Endodermal cell (in vitro differentiated cells): ENCODE measurements around the gene SOX6. TPM values are rescaled to one million over a fixed set of nuclear protein-coding genes. Genes with fewer than 3 reads are reported as not detected.

ENCODE experiments used
- DNase-seq: peaks from one replicate; pipeline ENCODE4 v3.0.0-alpha.2; 2017
- H3K27ac ChIP-seq: 2 replicates; pipeline ENCODE4 v1.5.1; 2013; ENCODE audit warnings: mild to moderate bottlenecking, low read depth, low read length, moderate library complexity
- H3K27me3 ChIP-seq: 2 replicates; pipeline ENCODE4 v1.6.1; 2013; ENCODE audit warnings: mild to moderate bottlenecking, low read length, moderate library complexity; ENCODE audit not compliant: insufficient read depth, control insufficient read depth, poor library complexity, severe bottlenecking
- H3K36me3 ChIP-seq: 2 replicates; pipeline ENCODE4 v1.7.0; 2013; ENCODE audit warnings: mild to moderate bottlenecking, low read length, moderate library complexity; ENCODE audit not compliant: control insufficient read depth, insufficient read depth
- H3K4me1 ChIP-seq: one replicate; pipeline ENCODE4 v1.7.0; 2013; ENCODE audit warnings: low read length; ENCODE audit not compliant: control insufficient read depth, insufficient read depth
- H3K4me3 ChIP-seq: 2 replicates; pipeline ENCODE4 v1.5.1; 2013; ENCODE audit warnings: mild to moderate bottlenecking, low read length, moderate library complexity
- H3K9ac ChIP-seq: 2 replicates; pipeline ENCODE4 v1.6.1; 2013; ENCODE audit warnings: mild to moderate bottlenecking, low read length, moderate library complexity; ENCODE audit not compliant: poor library complexity, severe bottlenecking; ENCODE audit errors: extremely low read depth
- H3K9me3 ChIP-seq: 2 replicates; pipeline ENCODE4 v1.6.1; 2013; ENCODE audit warnings: mild to moderate bottlenecking, low read length, moderate library complexity; ENCODE audit not compliant: control insufficient read depth
- H3K27ac Mint-ChIP-seq: 2 replicates; pipeline ENCODE4 v1.8.0; 2020; ENCODE audit warnings: mixed read lengths
- H3K27me3 Mint-ChIP-seq: 2 replicates; pipeline ENCODE4 v1.8.0; 2021; ENCODE audit warnings: mild to moderate bottlenecking, mixed read lengths; ENCODE audit not compliant: insufficient read depth
- H3K36me3 Mint-ChIP-seq: 2 replicates; pipeline ENCODE4 v1.8.0; 2020; ENCODE audit warnings: low read depth, mixed read lengths
- H3K4me1 Mint-ChIP-seq: 2 replicates; pipeline ENCODE4 v1.8.0; 2020; ENCODE audit warnings: mixed read lengths
- H3K4me3 Mint-ChIP-seq: 2 replicates; pipeline ENCODE4 v1.8.0; 2020; ENCODE audit warnings: mild to moderate bottlenecking, moderate library complexity, mixed read lengths
- H3K9me3 Mint-ChIP-seq: 2 replicates; pipeline ENCODE4 v1.8.0; 2020; ENCODE audit warnings: mild to moderate bottlenecking, mixed read lengths
- WGBS, 2 experiments: methylation state at CpG; one replicate each; pipeline versions ENCODE4 v1.1.5 to v1.1.7; 2013; ENCODE audit warnings: missing lambda C conversion rate in 2 of 2, mixed read lengths in 1 of 2; ENCODE audit not compliant: insufficient coverage in 1 of 2, insufficient read length in 1 of 2; 5-methylcytosine and 5-hydroxymethylcytosine counted together
- total RNA-seq, 2 donors: library from RNA; stranded (reverse); fragmentation: NEBNext Ultra II Directional in 1 of 2; extraction: Animal tissue kit (Norgen Biotek cat#: 25700) in 1 of 2; gene quantifications; 2 replicates in 1 of 2; 3 replicates in 1 of 2; pipeline ENCODE4 v1.2.1, GENCODE V29; 2021
- TF ChIP-seq, protein P1 (sequence below): fragments of 200-600 bp; sonication (generic); conservative IDR thresholded peaks from 2 replicates; pipeline ENCODE4 v1.5.0; 2021; ENCODE audit warnings: antibody characterized with exemption, mild to moderate bottlenecking

The SOX6 gene
- total RNA-seq, 2 donors from 2014 or later, result 0.13 to 0.20 TPM

GRCh38 chr11:16292167-16292859 is 64.0 kb downstream of the SOX6 start:
- no peak for DNase-seq
- Histone ChIP-seq H3K4me3 (no peak overlapping the region), H3K9ac (no peak overlapping the region), H3K27ac (no peak overlapping the region), H3K27me3 (no peaks in the 10 kb centered on the region), H3K9me3 (no peaks in the 10 kb centered on the region), H3K4me1 (no peaks in the 10 kb centered on the region), H3K36me3 (no peaks in the 10 kb centered on the region)
- no peaks in the 10 kb centered on the region for H3K27me3 Mint-ChIP-seq
- TF ChIP-seq, protein P1, sequence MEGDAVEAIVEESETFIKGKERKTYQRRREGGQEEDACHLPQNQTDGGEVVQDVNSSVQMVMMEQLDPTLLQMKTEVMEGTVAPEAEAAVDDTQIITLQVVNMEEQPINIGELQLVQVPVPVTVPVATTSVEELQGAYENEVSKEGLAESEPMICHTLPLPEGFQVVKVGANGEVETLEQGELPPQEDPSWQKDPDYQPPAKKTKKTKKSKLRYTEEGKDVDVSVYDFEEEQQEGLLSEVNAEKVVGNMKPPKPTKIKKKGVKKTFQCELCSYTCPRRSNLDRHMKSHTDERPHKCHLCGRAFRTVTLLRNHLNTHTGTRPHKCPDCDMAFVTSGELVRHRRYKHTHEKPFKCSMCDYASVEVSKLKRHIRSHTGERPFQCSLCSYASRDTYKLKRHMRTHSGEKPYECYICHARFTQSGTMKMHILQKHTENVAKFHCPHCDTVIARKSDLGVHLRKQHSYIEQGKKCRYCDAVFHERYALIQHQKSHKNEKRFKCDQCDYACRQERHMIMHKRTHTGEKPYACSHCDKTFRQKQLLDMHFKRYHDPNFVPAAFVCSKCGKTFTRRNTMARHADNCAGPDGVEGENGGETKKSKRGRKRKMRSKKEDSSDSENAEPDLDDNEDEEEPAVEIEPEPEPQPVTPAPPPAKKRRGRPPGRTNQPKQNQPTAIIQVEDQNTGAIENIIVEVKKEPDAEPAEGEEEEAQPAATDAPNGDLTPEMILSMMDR, result no peak
- WGBS, 2 experiments, result 92 to 96% methylated on average over 6 to 7 of the region's 8 CpGs
- no peak overlapping the region for H3K27ac Mint-ChIP-seq
- H3K9me3 Mint-ChIP-seq, result no peaks in the 10 kb centered on the region
- H3K36me3 Mint-ChIP-seq, result no peaks in the 10 kb centered on the region
- no peak overlapping the region for H3K4me3 Mint-ChIP-seq
- H3K4me1 Mint-ChIP-seq, result no peaks in the 10 kb centered on the region

- no peak for DNase-seq
- Mint-ChIP-seq H3K27me3 (no peaks in the 10 kb centered on the region), H3K27ac (no peak overlapping the region), H3K36me3 (no peaks in the 10 kb centered on the region), H3K4me3 (no peak overlapping the region), H3K4me1 (no peaks in the 10 kb centered on the region), H3K9me3 (no peaks in the 10 kb centered on the region)
- H3K9ac ChIP-seq, result no peak overlapping the region
- WGBS, 2 experiments, result 67 to 70% methylated on average over 1 of the region's 1 CpG
- TF ChIP-seq, protein P1, result no peak
- no peak overlapping the region for H3K27ac ChIP-seq
- H3K36me3 ChIP-seq, result no peaks in the 10 kb centered on the region
- H3K9me3 ChIP-seq, result no peaks in the 10 kb centered on the region
- no peaks in the 10 kb centered on the region for H3K4me1 ChIP-seq
- no peaks in the 10 kb centered on the region for H3K27me3 ChIP-seq
- no peak overlapping the region for H3K4me3 ChIP-seq
Observed at GRCh38 chr11:16291729-16292128, 64.6 kb downstream of the SOX6 start.

GRCh38 chr11:16289541-16289940 is 66.8 kb downstream of the SOX6 start:
- 94% methylated on average over 3 of the region's 3 CpGs; no CpG with 5 or more reads in 1 of the 2 experiments for WGBS, 2 experiments
- Histone ChIP-seq H3K27ac (no peak overlapping the region), H3K9me3 (no peaks in the 10 kb centered on the region), H3K27me3 (no peaks in the 10 kb centered on the region), H3K4me1 (no peaks in the 10 kb centered on the region), H3K4me3 (no peak overlapping the region), H3K9ac (no peak overlapping the region), H3K36me3 (no peaks in the 10 kb centered on the region)
- Mint-ChIP-seq H3K36me3 (no peaks in the 10 kb centered on the region), H3K27me3 (no peaks in the 10 kb centered on the region), H3K4me3 (no peak overlapping the region), H3K4me1 (no peaks in the 10 kb centered on the region), H3K27ac (no peak overlapping the region), H3K9me3 (no peaks in the 10 kb centered on the region)
- TF ChIP-seq, protein P1, result no peak
- no peak for DNase-seq
